Panc1 (cell line): Measurements from ENCODE around the gene RUSF1. TPM values are rescaled to one million over a fixed set of nuclear protein-coding genes. Genes with fewer than 3 reads are reported as not detected.

Source experiments
- ATAC-seq: fragments of 200-7000 bp; cut with Tn5 transposase; 2 replicates; pipeline ENCODE4 v1.9.1; 2020; ENCODE audit warnings: mild to moderate bottlenecking, moderate library complexity
- BruUV-seq: library from RNA; stranded (reverse); fragments of 400-500 nt; replicated peaks from 2 replicates; lab custom pipeline; 2021; lab: Mats Ljungman, UMichigan
- CTCF ChIA-PET: fragments of 300-600 bp; sonication (Branson Sonifier 250); formaldehyde crosslinking; loops from one replicate; lab custom pipeline; 2022; ENCODE audit warnings: antibody characterized with exemption; lab: Charles Lee
- POLR2A ChIA-PET: fragments of 300-600 bp; sonication (Branson Sonifier 250); formaldehyde crosslinking; loops from one replicate; lab custom pipeline; 2022; ENCODE audit warnings: antibody characterized with exemption; lab: Charles Lee
- DNase-seq: peaks from one replicate; pipeline ENCODE4 v3.0.0-alpha.2; 2010; ENCODE audit warnings: low read depth, low spot score
- H3K27ac ChIP-seq: 2 replicates; pipeline ENCODE4 v1.5.1; 2011; ENCODE audit warnings: mild to moderate bottlenecking, low read length, inconsistent platforms
- H3K27me3 ChIP-seq: fragments of 200-500 bp; sonication (Bioruptor generic); 2 replicates; pipeline ENCODE4 v1.6.0; 2014; ENCODE audit warnings: low read length, inconsistent platforms; ENCODE audit not compliant: control insufficient read depth, insufficient read depth
- H3K36me3 ChIP-seq: fragments of 200-500 bp; sonication (Bioruptor generic); 2 replicates; pipeline ENCODE4 v1.5.1; 2014; ENCODE audit warnings: inconsistent platforms, mild to moderate bottlenecking, low read length, moderate library complexity; ENCODE audit not compliant: control insufficient read depth, insufficient read depth
- H3K4me1 ChIP-seq: 2 replicates; pipeline ENCODE4 v1.5.1; 2011; ENCODE audit warnings: inconsistent platforms, mild to moderate bottlenecking, low read length, moderate library complexity; ENCODE audit not compliant: control insufficient read depth, insufficient read depth
- H3K4me3 ChIP-seq, 2 experiments: 2 replicates each; pipeline ENCODE4 v1.5.1; 2011 to 2012; ENCODE audit warnings: low read depth in 2 of 2, low read length in 2 of 2, mild to moderate bottlenecking in 2 of 2, inconsistent platforms in 1 of 2, moderate library complexity in 1 of 2
- H3K9me3 ChIP-seq: fragments of 200-500 bp; sonication (Bioruptor generic); 2 replicates; pipeline ENCODE4 v1.5.1; 2014; ENCODE audit warnings: low read depth, mild to moderate bottlenecking, inconsistent platforms, low read length, moderate library complexity; ENCODE audit not compliant: control insufficient read depth, insufficient read depth
- POLR2AphosphoS5 ChIP-seq: IDR thresholded peaks from 2 replicates; pipeline ENCODE4 v1.6.1; 2012; ENCODE audit warnings: mild to moderate bottlenecking, low read depth, low read length, moderate library complexity
- SIN3A ChIP-seq: IDR thresholded peaks from 2 replicates; pipeline ENCODE4 v1.6.1; 2012; ENCODE audit warnings: low read depth, mild to moderate bottlenecking, low read length, moderate library complexity, borderline replicate concordance; ENCODE audit not compliant: insufficient read depth
- TCF7L2 ChIP-seq: IDR thresholded peaks from 2 replicates; pipeline ENCODE4 v1.6.1; 2011; ENCODE audit warnings: mild to moderate bottlenecking, low read depth, low read length, inconsistent platforms
- in situ Hi-C: cut with HindIII; loops from 2 replicates; pipeline ENCODE4 v1.10.0; 2016; ENCODE audit warnings: low sequenced_read_pairs, low pct_unique_long_range_greater_than_20kb
- intact Hi-C: fragments of 100-400 bp; cut with micrococcal nuclease; formaldehyde crosslinking; loops from one replicate; pipeline ENCODE4 v1.10.0; 2022; ENCODE audit not compliant: unreplicated experiment
- total RNA-seq: library from RNA; stranded (reverse); gene quantifications from one replicate; pipeline ENCODE4 v1.2.1, GENCODE V29; 2021; ENCODE audit not compliant: unreplicated experiment
- TF ChIP-seq, protein P1 (sequence below): fragments of 450-650 bp; IDR thresholded peaks from 2 replicates; pipeline ENCODE4 v1.5.1; 2017; ENCODE audit warnings: mild to moderate bottlenecking
- TF ChIP-seq, protein P2 (sequence below), 2 experiments: IDR thresholded peaks; 2 replicates each; pipeline ENCODE4 v1.6.1; 2011 to 2012; ENCODE audit warnings: low read depth in 2 of 2, control low read depth in 1 of 2, low read length in 1 of 2, mild to moderate bottlenecking in 1 of 2, moderate library complexity in 1 of 2; ENCODE audit not compliant: insufficient read depth in 1 of 2

The RUSF1 gene
- total RNA-seq, 1 experiment from 2014 or later, result 47.4 TPM

DNA sequence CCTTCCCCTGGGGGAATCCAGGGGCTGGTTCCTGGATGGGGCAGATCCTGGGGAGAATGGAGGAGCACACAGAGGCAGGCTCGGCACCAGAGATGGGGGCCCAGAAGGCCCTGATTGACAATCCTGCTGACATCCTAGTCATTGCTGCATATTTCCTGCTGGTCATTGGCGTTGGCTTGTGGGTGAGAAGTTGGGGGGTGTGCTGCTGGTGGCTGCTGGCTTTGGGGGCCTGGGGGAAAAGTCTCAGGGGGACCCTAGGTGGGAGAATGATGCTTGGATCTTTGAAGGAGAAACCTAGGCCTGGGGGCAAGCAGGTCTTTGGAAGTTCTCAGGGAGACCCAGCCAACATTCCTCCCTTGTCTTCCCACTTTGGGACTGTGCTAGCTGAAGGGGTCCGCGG is 25.1 kb downstream of the RUSF1 start, which contains the start of gene SLC5A2:
TSS of gene SLC5A2 (plus strand) at position 43 of the 400 bp plus-strand sequence. CDS start at position 57, 14 bp downstream.
- Histone ChIP-seq H3K36me3 (no peaks in the 10 kb centered on the region), H3K27ac (no peak within 1 kb of the TSS), H3K9me3 (no peaks in the 10 kb centered on the region), H3K27me3 (no peaks in the 10 kb centered on the region), H3K4me3 (no peak within 1 kb of the TSS), H3K4me1 (no peaks in the 10 kb centered on the region)
- no TSS peak for BruUV-seq
- in situ Hi-C loops, result no loop called here
- DNase-seq, result no peak
- ChIA-PET POLR2A (no interaction called here), CTCF (no interaction called here)
- intact Hi-C loops, result loop anchor here (10.0 kb wide), 1 partner anchor 192 kb away; no protein-coding TSS in a partner anchor
- TF ChIP-seq TCF7L2 (no peak), SIN3A (no peak)
- TF ChIP-seq, protein P1, sequence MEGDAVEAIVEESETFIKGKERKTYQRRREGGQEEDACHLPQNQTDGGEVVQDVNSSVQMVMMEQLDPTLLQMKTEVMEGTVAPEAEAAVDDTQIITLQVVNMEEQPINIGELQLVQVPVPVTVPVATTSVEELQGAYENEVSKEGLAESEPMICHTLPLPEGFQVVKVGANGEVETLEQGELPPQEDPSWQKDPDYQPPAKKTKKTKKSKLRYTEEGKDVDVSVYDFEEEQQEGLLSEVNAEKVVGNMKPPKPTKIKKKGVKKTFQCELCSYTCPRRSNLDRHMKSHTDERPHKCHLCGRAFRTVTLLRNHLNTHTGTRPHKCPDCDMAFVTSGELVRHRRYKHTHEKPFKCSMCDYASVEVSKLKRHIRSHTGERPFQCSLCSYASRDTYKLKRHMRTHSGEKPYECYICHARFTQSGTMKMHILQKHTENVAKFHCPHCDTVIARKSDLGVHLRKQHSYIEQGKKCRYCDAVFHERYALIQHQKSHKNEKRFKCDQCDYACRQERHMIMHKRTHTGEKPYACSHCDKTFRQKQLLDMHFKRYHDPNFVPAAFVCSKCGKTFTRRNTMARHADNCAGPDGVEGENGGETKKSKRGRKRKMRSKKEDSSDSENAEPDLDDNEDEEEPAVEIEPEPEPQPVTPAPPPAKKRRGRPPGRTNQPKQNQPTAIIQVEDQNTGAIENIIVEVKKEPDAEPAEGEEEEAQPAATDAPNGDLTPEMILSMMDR, result no peak
- ATAC-seq, result no peak

DNA sequence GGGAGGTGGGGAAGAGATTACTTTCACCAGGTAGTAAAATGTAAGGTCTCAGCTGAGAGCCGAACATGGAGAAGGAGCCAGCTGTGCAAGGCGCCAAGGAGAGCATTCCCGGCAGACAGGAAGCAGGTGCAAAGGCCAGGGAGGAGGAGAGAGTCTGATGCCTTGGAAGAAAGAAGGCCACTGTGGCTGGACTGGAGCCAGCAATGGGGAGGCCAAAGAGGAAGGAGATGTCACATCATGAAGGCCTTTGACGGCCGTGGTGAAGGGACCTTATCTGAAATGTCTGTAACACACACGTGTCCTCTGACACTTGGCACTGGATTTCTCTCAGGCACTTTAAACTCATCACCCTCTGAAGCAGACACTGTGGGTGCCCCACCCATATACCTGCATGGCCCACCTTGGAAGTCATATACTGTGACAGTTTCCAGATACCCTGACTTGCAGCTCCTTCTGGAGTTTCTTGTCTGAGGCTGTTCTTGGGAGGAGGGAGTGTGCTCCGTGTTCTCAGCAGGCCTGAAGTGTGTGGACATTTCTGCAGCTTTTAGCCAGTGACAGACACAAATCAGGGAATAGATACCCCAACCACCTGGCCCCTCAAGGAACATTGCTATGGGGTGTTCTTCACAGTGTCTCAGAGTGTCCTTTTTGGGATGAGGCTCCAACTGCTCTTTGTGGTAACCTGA is 27.2 kb downstream of the RUSF1 start:
- no peak overlapping the region for H3K4me3 ChIP-seq
- TF ChIP-seq, protein P2, sequence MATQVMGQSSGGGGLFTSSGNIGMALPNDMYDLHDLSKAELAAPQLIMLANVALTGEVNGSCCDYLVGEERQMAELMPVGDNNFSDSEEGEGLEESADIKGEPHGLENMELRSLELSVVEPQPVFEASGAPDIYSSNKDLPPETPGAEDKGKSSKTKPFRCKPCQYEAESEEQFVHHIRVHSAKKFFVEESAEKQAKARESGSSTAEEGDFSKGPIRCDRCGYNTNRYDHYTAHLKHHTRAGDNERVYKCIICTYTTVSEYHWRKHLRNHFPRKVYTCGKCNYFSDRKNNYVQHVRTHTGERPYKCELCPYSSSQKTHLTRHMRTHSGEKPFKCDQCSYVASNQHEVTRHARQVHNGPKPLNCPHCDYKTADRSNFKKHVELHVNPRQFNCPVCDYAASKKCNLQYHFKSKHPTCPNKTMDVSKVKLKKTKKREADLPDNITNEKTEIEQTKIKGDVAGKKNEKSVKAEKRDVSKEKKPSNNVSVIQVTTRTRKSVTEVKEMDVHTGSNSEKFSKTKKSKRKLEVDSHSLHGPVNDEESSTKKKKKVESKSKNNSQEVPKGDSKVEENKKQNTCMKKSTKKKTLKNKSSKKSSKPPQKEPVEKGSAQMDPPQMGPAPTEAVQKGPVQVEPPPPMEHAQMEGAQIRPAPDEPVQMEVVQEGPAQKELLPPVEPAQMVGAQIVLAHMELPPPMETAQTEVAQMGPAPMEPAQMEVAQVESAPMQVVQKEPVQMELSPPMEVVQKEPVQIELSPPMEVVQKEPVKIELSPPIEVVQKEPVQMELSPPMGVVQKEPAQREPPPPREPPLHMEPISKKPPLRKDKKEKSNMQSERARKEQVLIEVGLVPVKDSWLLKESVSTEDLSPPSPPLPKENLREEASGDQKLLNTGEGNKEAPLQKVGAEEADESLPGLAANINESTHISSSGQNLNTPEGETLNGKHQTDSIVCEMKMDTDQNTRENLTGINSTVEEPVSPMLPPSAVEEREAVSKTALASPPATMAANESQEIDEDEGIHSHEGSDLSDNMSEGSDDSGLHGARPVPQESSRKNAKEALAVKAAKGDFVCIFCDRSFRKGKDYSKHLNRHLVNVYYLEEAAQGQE (IDR thresholded peaks at IDR 0.05; ENCODE audit: insufficient read depth in 1 of 2, low read depth in 2 of 2, low read length in 1 of 2), result no peak
- no peak for TF ChIP-seq POLR2AphosphoS5
- no peak for TF ChIP-seq SIN3A
- TF ChIP-seq, protein P1, result no peak
- TF ChIP-seq TCF7L2, result no peak
- H3K27ac ChIP-seq, result no peak overlapping the region
- peaks cover 4% of the 10 kb centered on the region; the same call in 1 of the 2 replicates for H3K4me1 ChIP-seq
- intact Hi-C loops (loop anchor here (10.0 kb wide), 1 partner anchor 194 kb away; no protein-coding TSS in a partner anchor), in situ Hi-C loops (no loop called here)
- ChIA-PET CTCF (interaction anchor here (0.8 kb wide), 1 partner anchor 253 kb away, joined by 3 read pairs; no protein-coding TSS in a partner anchor), POLR2A (no interaction called here)
- BruUV-seq, result no TSS peak
- H3K27me3 ChIP-seq, result no peaks in the 10 kb centered on the region
- no peak for DNase-seq
- no peaks in the 10 kb centered on the region for H3K36me3 ChIP-seq
- H3K9me3 ChIP-seq, result no peaks in the 10 kb centered on the region
- ATAC-seq, result no peak
